GM18511 (cell line): Measurements from ENCODE around the gene IQSEC1.

Source experiments
- ATAC-seq: cut with Tn5 transposase; IDR thresholded peaks from one replicate; pipeline ENCODE4 v1.9.1; 2021; ENCODE audit warnings: mild to moderate bottlenecking, moderate library complexity; ENCODE audit not compliant: unreplicated experiment

The IQSEC1 gene

DNA sequence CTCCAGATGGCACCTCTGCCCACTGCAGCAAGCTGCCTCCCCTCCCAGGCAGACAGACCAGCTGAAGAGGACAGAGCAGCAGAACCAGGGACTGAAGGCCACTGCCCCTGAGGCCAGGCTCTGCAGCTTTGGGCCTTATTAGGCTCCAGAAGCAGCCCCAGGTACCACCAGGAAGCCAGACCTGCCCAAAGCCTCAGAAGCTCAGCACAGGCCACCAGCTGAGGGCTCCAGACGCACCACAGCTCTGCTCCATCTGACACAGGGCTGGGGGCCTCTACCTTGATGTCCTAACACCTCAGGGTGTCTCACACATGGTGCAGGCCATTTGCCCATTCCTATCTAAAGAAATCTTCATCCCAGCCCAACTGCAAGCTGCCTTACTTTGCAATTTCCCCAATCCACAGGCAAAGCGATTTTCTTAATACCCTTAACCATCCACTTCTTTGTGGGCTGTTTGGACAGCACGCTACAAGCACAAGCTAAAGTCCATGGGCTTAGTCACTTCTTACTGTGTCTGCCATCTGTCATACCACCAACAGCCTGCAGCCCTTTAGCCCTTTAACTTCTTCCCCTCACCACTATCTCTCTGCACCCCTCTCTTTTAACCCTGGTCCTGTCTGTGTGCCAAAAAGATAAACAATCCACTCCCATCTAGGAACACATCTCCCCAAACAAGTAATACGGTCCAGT lies 112.1 kb downstream of the IQSEC1 start:
- no peak for ATAC-seq

DNA sequence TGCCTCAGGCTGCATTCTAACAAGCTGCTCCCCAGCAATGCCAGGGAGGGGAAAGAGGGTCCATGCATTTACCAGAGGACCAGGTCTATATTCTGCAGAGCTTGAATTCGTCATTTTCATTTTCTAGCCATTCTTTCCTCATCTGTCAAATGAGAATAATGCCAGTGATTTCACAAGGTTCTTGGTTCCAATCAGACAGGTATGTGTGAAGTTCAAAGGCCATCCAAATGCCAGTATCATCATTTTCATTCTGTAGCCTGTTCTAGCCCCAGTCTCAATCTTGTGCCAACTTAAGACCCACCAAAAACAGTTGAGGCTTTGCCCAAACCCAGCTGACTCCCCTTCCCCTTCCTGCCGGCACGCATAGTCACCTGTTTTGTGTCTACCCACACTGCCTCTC lies 112.7 kb downstream of the IQSEC1 start:
- no peak for ATAC-seq

- ATAC-seq, result peak; percentile 52
Measured at GRCh38 chr3:12959838-12960378, 113.3 kb downstream of the IQSEC1 start.

DNA sequence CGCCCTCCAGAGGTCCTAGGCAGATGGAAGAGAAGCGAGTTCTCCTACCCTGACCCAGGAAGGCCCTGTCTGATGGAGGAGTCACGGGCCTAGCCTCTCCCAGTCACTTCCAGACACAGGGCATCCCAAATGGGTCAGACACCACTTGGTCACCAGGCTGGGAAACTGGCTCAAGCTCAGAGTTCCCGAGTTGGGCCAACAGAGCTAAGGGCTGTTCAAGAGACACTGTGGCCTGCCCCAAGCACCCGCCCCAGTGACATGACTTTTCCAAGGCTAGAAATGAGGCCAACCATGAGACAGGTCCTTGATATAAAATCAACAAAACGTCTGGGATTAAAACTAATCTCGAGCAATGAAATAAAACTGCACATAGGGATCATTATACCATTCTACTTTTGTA lies 113.8 kb downstream of the IQSEC1 start:
- no peak for ATAC-seq

DNA sequence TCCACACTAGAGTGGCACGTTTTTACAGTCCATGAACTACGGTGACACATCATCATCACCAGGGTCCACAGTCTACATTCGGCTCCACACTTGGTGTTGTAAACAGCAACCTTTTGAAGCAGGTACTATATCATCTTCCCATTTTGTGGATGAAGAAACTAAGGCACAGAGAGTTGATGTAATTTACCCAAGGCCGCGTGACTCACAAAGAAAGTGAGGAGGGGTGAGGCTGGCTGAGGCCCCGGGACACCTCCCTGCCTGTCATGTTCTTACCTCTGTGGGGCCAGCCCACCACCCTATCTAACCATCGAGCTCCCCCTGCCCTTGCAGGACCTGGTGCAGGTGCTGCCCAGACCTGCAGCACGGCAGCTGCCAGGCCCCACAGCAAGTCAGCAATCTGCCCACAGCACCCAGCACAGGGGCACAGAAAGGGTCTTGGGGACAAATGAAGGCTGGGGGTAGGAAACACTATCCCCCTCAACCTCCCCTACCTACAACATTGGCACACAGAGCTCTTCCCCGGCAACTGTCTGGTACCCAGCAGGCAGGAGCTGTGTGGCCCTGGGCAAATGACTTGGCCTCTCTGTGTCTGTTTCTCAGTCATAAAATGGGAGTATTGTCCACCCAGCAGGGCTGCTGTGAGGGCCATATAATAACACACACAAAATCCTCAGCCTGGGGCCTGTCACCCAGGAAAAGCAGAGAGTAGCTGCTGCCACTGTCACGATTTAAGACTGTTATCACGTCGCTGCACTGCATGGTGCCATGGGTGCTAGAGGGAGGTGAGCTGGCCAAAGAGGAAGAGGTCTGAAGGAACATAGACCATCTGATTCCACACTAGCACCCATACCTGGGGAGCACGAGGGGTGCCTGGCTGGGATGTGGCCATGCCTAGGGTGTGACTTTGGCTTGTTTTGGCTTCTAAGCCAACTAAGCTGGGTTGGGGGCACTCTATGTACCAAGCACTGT lies 115.1 kb downstream of the IQSEC1 start:
- ATAC-seq, result no peak

GRCh38 chr3:12957339-12957738 lies 115.9 kb downstream of the IQSEC1 start:
- ATAC-seq, result no peak

DNA sequence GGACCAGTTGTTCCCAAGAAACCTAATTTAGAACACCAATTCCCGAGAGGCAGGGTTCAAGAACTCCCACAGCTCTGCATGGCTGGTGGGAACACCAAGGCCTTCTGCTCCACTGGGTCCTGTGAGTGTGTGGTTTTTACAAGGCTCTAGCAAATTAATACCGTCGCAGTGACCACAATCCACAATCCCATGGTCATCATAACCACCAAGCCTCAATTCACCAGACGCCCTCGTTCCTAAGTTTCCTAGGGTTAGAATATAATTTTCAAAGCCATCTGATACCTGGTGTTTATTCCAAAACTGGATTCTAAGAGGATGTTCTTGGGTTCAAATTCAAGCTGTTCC lies 116.9 kb downstream of the IQSEC1 start:
- ATAC-seq, result no peak

- ATAC-seq, result no peak
Measured at GRCh38 chr3:12955651-12956315, 117.4 kb downstream of the IQSEC1 start.

DNA sequence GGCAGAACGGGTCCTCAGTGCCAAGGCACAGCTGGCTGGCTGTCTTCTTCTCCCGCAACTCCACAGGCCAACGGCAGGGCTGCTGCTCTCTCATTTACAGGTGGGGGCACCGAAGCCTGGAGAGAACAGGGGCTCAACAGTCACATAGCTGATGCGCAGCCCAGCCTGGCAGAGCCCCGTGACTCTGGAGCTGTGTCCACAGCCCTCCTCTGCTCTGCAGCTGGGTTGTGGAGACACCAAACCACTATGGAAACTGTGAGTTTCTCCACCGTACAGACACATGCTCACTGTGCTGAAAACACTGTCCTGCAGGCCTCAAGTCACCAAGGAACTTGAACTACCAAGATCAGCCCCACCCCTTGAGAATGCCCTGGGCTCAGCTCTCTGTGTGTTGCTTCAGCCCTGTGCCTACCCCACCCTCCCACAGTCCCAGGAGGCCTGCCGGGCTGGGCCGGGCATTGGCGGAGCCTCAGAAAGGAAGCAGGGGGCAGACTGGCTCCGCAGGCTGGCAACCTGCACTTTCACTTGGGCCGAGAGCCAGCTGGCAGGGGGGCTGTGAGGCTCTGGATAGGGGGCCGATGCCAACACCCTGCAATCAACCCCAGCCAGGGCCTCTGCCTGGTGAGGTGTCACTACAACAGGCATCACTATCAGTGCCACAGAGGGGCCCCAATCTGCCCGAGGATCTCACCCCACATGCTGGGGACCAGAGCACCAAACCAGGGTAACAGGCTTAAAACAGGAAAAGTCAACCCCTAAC lies 118.2 kb downstream of the IQSEC1 start:
- peak; percentile 81 for ATAC-seq

DNA sequence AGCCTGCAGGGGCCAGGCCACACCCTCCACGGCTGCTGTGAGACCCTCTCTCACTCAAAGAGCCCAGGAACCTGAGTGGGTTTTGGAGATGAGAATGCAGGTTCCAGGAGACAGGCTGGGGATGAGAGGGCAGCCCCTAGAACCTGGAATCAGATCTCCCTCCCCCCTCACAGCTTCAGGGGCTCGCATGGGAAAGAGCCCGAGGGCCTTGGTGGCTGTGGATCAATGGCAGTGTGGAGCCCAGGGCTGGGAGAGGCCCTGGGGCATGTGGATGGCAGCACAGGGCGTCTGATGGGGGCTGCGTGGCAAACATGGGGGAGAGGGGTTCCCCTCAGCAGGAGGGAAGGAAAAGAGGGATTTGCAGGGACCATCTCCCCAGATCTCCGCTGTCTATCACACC lies 119.0 kb downstream of the IQSEC1 start:
- no peak for ATAC-seq

- ATAC-seq, result no peak
Measured at GRCh38 chr3:12953201-12953995, 119.8 kb downstream of the IQSEC1 start.

DNA sequence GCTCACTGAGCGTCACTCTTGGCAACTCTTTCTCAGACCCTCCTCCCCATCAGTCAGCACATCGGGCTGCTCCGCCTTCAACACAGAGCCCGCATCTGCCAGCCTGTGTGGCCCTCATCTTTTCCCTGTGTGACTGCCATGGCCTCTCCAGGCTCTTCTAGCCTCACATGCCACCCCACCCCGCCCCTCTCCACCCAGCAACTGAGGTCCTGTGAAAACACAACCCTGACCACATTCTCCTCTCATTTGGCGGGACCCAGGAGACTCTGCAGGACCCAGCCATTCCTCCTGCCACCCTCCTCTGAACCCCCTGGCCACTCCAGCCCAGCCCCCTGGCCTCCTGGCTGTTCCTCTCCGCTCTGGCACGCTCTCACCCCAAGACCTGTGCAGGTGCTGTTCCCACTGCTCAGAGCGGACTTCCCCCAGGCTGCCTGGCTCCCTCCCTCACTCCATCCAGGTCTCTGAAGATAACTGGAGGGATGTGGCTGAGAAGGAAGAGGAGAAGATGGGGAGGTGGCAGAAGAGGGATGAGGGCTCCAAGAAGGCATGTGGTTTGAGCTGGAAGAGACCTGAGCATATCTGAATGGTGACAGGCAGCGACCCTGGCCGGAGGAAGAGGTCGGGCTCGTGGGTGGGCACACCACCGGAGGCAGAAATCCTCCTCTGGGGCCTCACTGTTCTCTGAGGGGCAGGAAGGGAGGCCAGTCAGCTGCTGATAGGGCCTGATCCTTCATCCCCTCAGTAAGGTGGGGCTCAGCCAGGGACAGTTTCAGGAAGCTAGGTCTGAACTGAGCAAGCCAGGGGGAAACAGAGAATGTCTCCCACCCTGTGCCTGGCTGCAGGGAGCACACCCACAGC lies 120.7 kb downstream of the IQSEC1 start:
- no peak for ATAC-seq

GRCh38 chr3:12948891-12949711 lies 124.1 kb downstream of the IQSEC1 start:
- ATAC-seq, result peak; percentile 68

DNA sequence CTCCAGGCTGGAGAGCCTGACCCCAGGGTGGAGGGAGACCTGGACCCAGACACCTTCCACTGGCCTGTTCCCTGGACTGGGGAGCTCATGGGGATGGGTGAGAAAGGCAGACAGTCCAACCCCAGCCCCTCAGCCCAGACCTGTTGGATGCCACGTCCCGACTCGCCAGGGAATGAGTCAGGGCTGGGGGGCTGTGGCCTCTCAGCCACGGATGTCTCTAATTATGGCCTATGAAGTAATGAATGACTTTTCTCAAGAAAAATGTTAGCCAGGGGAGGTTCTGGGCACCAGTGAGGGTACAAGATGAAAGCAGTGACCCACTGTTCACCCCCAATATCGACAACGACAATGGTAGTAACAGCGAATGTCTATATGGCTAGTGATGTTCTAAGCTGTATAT lies 124.9 kb downstream of the IQSEC1 start:
- no peak for ATAC-seq

- ATAC-seq, result no peak
Measured at GRCh38 chr3:12947504-12948369, 125.5 kb downstream of the IQSEC1 start.

DNA sequence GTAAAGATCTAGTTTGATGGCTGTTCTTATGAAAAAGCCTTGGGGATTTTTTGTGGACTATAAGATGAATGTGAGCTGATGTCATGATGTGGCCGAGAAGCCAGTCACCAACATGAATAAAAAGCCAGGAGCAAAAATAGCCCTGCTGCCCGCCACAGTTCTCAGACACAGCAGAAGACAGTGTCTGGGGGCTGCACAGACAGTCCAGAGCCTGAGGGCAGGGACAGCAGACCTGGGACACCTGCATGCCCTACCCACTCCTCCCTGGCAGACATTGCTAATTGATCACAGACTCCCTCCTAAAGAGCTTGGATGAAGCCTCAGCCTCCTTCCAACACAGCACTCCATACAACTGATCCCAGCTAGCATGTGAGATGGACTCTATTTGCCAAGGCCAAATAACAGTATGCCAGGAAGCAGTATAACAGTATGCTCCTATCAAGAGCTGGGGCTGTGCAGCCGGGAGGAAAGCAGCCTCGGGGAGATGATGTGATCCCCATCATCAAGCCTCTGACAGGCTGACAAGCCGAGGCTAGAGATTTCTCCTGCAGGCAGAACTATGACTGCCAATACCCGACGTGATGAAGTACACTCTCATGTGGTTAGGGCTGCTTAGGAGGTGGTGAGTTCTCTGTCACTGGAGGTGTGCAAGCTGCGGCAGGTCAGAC lies 126.4 kb downstream of the IQSEC1 start:
- no peak for ATAC-seq

GRCh38 chr3:12946251-12946648 lies 127.0 kb downstream of the IQSEC1 start:
- ATAC-seq, result no peak
